Measurements from ENCODE around the gene FAM107B. TPM values are rescaled to one million over a fixed set of nuclear protein-coding genes. Genes with fewer than 3 reads are reported as not detected.
"Not testable (repeated sequence)": the region's sequence is repeated elsewhere in the genome, so short reads cannot be mapped to it uniquely, and the experiment has no call there.

Gene FAM107B
- total RNA-seq, 1 donor from 2014 or later: 67.2 TPM

DNA sequence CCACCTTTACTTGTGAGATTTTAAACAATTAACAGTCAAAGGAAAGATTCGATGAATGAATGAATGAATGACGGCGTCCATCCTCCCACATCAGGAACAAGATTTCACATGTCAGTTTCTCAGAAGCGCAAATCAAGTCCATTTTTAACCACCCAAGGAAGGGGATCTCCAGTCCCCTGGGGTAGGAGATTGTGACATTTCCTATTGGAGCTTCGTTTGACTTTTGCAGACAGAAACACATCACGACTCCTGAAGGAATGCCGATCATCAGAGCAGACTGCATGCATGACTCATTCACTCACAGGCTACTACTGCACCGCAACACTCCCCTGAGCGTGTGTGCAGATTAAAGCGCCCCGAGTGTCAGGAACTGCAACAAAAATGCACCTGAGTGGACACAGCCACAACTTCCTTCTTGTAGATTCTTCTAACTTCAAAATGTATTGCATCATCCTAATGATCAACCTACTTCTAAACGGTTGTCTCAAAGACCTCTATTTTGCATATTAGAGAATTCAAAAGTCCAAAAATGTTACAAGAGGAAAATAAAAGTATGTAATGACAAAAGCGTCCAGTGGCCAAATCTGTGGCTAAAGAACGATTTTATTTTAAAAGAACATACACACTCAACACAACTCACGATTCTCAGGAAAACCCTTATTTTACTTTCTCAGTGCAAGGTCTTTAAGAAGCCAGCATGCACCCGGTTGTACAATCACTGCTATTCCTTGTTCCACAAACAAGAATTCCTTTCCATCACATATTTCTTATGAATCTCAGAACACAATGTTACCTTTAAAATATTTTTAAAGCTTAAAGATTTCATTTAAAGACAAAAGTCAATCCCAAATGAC lies 172.6 kb downstream of the FAM107B start:
- no peak for DNase-seq (ENCODE audit: low spot score)

DNA sequence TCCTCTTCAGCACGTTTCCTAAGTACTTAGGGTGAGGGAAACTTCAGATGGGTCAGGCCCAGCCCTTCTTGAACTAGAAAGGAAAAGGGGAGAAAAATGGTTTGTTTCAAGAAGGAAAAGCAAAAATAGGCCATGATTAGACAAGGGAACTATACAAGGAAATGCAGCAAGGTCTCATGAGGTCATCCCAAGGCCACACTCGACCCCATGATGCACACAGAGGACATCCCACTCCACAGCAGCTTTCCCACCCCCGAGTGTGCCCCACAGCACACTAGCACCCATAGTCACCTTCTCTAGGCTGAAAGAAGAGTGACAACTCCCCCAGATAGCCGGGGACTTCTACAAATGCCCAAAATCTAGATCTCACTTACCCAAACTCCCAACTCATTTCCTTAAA lies 173.4 kb downstream of the FAM107B start:
- DNase-seq (ENCODE audit: low spot score): no peak

DNA sequence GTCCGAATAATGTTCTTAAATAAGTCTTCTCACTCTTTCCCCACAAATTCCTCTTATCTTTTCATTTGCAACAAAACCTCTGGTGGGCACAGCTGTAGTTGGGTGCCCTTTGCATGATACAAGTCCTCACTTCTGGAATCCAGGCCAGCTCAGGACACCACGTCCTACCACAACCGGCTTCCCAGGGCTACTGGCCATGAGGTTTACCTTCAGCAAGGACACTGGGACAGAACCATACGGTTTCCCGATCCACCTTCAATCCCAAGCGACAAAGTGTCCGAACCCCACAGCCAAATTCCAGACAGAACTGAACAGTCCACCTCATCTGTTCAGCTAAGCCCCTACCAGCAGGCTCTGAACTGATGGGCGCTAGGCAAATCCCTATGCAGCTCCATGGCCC lies 174.6 kb downstream of the FAM107B start:
- no peak for DNase-seq (ENCODE audit: low spot score)

DNA sequence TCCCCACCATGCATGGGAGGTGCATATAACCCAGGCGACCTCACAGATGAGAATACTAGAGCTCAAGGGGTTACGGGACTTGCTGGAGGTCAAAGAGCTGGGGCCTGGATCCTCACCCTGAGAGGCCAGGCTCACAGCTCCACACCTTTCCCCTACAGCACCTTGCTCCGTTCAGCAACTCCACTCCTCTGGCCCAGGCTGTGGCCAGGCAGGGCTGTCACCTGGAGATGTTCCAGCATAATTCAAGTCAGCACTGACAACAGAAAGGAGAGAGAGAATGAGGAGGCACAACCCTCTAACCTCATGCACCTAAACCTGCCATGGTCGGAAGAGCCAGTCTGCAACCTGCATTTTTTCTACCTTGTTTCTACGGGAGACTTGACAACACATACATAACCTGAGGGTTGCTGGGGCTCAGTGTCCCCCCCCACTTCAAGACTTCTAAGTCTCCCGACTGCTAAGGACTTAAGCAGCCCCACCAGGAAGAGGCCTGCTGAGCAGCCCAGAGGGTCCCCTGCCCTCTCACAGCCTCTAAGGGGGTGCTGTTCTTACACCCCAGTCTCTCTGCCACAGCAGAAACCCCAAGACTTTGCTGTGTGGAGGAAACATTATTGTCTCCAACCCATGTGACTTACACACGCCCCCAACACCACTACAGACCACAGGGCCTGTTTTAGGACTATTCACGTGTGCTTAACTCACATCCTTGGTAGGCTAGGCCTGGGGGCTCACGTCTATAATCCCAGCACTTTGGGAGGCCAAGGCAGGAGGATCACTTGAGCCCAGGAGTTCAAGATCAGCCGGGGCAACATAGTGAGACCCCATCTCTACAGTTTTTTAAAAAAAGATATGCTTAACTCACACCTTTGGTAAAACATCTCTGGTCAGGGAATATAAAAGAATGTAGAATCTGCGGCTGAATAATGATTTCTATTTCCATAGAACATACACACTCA lies 175.6 kb downstream of the FAM107B start:
- DNase-seq (ENCODE audit: low spot score): no peak

DNA sequence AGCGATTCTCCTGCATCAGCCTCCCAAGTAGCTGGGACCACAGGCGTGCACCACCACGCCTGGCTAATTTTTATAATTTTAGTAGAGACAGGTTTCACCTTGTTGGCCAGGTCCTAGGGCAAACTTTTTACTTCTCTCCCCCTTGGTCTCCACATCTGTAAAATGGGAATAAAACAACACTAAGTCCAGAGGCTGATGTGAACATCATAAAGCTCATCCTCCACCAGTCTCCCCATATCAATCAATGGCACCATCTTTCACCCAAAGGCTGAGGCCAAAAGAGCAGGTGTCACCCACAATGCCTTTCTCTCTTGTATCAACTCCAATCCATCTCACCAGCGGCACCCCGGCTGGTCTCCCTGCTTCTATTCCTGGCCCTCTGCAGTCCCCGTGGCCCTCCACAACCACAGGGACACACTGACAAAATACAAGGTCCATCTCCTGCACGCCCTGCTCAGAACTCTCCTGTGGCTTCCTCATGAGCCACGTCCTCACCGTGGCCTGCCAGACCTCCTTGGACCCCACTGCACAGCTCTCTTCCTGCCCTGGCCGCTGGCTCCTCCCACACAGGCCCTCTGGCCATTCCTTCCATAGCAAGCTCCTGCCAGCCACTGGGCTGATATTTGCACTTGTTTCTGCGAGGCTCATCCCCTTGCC lies 179.0 kb downstream of the FAM107B start:
- DNase-seq (ENCODE audit: low spot score): no peak

DNA sequence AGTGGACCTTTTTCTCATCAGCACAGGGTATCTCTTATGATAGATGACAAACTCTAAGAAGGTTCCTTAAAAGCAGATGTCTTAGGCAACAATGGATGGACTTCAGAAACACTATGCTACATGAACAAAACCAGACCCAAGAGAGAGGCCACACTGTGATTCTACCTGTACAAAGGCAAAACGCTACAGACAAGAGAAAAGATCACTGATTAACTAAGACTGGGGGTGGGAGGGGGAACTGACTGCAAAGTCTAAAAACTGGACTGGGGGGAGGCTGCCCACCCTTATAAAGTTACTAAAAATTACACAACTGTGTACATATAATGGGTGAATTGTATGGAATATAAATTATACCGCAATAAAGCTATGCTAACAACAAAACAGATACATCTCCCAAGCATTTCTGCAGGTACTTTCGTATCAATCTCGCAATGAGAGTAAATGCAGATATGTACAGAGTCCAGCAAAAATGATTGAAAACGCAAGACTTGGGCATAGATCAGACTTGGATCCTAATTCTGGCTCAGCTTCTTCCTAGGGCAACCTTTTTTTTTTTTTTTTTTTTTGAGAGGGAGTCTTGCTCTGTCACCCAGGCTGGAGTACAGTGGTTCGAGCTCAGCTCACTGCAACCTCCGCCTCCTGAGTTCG lies 179.7 kb downstream of the FAM107B start:
- DNase-seq (ENCODE audit: low spot score): no peak

DNA sequence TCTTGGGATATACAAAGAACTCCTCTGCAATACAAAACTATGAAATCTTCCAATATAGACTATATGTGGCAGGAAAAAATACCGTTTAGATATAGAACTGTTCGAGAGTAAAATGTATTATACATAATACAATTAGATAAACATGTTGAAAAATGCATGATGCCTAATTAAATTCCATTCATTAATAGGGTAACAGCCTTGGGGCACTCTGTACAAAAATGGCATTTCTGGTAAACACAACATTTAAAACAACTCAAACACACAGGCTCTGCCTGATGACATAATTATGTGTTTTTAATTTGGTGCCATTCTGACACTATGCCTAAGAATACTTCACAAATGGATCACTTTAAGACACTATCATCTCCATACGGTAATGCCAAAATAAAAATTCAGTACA lies 180.9 kb downstream of the FAM107B start:
- no peak for DNase-seq (ENCODE audit: low spot score)

DNA sequence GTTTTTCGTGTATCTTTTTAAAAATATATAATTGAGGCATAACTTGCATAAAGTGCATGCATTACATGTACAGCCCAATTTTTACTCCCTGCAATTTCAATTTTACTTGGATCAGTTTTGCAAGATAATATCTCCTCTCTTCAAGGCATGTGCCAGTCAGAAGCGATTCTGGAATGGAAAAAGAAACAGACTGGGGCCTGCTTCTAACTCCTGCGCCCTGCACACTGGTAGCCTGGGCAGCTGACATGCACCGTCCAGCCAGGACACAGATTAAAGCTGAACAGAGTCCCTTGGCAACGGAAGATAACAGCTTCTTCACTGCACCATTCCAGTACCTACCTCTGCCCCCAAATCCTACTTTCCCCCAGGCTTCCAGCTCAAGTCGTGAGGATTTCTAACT lies 182.1 kb downstream of the FAM107B start:
- DNase-seq (ENCODE audit: low spot score): no peak

DNA sequence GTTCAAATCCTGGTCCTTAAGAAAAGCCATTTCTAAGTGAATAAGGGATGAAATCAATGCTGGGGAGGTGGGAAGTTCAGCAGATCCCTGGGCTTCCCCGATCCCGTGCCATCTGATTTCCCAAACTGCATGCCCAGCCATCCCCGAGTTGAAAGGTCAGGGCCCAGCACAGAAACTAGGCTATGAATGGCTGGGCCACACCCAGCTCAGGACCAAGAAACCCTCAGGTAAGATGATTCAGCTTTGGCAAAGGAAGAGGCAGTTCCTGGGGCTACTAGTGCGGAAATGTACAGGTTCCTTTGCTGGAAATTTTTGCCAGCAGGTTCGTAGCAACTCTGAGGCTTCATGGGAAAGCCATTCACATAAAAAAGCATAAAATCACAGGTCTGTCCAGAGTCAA lies 182.7 kb downstream of the FAM107B start:
- no peak for DNase-seq (ENCODE audit: low spot score)

DNA sequence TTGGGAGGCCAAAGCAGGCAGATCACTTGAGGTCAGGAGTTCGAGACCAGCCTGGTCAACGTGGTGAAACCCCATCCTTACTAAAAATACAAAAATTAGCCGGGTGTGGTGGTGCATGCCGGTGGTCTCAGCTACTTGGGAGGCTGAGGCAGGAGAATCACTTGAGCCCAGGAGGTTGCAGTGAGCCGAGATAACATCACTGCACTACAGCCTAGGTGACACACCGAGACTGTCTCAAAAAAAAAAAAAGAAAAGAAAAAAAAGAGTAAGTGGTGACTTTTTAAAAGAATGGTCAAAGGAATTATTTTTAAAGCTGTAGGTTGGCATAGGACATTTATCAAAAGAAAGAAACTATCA lies 185.8 kb downstream of the FAM107B start:
- not testable (repeated sequence) for DNase-seq (ENCODE audit: low spot score)

DNA sequence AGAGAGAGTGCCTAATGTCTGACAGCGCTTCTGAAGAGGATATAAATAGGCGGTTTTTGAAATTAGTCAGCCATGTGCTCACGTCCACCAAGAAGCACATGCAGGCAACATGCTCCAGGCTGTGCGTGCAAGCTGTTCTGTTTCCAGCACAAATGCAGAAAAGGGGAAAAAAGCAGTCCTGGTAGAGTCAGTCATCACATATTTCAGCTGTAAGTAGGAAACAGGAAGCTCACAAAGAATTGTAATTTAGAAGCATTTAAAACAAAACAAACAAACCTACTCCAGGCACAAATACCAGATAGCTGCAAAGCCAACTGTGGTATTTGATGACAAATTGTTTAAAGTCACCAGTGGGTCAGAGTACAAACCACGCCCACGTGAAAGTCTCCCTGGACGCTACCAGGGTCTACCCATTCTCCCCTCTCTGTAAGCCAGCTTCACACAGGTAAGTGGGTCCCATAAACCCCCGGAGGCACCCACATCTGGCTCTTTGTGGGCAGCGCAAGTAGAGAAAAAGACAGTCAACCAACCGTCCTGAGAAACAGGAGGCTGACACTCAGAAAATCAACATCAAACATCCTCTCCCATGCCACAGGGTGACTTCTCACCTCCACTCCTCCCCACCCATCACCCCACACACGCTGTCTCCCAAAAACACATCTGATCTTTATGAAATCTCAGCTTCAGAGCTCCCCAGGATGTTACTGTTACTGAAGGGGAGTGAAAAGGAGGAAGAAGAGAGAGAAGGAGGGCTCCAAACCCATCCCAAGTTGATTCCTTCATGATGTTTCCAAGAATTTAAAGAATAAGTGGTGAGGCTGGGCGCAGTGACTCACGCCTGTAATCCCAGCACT lies 186.4 kb downstream of the FAM107B start:
- DNase-seq (ENCODE audit: low spot score): no peak

DNA sequence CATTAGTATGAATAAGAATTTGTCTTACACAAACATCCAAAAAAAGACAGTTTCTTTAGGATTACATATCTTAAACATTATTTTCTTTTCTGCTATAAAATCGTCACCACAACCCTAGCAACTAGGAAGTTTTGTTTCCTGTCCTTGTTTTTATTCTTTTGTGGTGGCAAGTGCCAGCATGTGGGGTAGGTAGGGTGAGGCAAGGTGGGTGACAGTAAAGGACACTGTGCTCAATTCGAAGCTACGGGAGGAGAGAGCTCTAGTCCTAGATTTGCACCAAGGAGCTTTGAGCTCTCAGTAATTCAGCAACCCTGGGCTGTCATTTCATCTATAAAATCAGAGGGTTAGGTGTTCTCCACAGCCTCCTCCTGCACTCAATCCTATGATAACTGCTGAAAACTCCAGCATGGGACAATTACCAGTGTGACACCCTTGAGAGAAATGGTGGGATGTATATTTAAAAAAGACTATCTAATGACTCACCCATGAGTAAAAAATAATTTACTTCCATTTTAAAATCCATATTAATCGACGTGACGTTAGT lies 187.1 kb downstream of the FAM107B start:
- no peak for DNase-seq (ENCODE audit: low spot score)

DNA sequence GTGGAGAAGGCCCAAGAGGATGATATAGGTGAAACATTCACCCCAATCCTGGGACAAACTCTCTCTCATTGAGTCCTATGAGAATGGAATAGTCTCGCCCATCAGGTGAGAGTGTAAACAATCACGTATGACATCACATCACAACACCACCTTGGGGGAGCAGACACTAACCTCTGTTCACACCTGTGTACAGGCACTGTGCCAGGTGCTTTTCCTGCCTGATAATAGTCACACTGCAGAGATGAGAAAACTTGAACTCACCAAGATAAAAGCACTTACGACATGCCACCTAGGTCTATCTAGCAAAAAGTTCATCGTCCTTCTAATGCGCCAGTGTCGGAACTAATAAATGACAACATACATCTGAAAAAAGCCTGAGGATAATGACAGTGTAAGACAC lies 187.8 kb downstream of the FAM107B start:
- peak; percentile 52 for DNase-seq (ENCODE audit: low spot score)

DNA sequence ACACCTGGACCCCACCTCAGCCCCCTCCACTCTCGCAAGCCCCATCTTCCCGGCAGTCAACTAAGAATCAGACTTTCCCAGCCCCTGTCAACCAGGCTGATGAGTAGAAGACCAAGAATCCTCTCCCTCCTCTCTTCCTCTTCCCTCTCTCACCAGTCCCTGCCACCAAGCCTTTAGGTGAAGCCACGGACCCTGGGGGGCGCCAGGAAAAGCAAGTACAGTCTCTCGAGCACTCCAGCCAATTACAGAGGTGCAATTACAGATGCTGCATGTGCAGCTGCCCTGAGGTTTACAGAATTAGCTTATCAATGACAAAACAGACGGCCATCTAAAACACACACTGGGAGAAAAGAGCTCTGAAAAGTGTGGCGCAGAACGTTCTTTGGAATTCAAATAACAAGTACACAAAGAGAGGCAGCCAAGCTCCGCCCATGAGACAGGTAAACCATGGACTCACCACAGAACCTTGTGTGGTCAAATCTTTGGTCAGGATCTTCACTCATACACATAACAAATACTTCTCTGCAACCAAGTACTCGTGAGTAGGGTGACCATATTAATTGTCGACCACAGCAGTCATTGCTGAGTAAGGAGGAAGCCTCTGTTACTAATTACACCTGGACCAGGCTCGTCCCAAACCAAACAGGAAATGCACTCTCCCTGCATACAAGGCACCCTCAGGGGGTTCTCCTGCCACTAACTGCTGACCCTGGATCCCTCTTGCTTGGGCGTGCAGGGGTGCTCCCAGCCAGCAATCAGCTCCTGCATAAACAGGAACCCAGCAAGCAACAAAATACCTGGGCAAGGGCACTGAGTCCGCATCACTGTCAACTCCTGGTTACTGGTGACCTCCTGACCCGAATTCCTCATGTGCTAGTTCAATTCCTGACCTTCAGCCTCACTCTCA lies 189.2 kb downstream of the FAM107B start:
- peak; percentile 37 for DNase-seq (ENCODE audit: low spot score)

DNA sequence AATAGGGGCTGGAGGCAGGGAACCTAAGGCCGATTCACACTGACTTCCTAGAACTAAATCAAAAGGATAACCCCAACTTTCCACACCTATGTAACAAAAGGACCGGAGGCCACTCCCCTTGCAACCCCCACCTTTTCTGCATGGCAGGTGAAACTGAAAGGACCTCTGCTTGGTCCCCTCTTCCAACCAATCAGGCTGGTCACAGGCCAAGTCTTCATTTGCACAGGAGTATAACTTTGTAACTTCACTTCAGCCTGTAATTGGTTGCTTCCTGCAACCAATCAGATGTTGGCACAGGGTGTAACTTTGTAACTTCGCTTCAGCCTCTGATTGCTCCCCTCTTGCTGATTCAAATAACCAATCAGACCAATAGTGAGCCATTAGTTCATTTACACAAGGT lies 190.0 kb downstream of the FAM107B start:
- no peak for DNase-seq (ENCODE audit: low spot score)

DNA sequence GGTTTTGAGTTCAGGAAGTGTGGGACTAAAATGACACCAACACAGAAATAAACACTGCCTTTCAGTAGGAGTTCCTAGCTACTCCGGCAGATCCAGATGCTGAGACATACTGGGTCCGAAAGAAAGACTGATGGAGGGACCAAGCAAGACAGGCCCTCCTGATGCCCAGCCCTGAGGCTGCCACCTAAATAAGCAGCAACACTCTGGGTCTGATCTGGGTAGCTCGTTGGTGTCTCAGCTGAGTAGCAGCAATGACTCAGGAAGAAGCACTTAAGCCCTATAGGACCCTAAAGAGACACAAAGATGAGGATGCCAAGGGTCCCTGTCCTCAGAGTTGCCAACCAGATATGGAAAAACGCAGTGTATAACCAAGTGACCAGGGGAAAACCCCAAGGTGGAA lies 190.7 kb downstream of the FAM107B start:
- DNase-seq (ENCODE audit: low spot score): no peak

DNA sequence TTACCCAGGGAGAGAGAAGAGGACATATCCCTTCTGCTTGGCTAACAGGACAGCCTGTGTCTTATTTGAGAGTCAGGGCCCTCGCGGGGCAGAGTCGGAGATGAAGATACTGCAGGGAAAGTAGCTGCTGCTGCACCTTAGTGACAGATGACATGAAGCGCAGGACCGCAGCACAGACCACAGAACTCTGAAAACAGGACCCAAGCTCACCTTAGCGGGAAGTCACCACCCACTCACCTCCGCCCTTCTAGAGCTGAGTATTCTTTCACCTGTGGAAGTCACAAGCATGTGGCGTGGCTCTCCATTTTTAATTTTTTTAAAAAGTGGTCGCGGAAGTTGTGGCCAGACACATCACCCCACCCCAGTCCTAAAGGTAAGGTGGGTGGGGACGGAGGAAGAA lies 191.4 kb downstream of the FAM107B start:
- no peak for DNase-seq (ENCODE audit: low spot score)

DNA sequence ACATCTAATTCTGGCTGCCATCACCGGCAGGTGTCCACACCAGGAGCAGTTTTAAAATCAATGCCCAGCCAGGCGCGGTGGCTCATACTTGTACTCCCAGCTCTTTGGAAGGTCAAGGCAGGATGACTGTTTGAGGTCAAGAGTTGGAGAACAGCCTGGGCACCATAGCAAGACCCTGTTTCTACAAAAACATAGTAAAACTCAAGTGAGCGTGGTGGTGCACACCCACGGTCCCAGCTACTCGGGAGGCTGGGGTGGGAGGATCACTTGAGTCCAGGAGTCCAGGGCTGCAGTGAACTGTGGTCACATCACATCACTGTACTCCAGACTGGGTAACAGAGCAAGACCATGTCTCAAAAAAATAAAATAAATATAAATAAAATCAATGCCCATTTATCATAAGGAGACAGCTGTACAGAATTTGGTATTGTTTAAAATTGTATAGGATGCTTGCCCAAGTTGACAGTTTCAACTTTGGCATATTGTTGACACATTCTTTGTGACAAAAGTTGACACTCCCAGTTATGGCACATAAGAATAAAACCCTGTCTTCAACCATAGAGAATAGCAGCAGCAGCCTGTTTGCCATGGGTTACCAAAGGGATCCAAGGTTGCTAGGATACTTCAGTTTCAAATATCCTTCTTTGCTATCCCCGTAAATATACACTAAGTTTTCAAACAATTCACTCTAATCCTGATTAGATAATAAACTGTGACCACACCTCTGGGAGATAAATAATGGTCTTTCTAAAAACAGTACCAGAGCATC lies 193.0 kb downstream of the FAM107B start:
- DNase-seq (ENCODE audit: low spot score): no peak

Measured in ureter (tissue), 1 donor.